IPS-15b (cell line): Measurements from ENCODE around the gene VAC14.
"Not testable (repeated sequence)": the region's sequence is repeated elsewhere in the genome, so short reads cannot be mapped to it uniquely, and the experiment has no call there.

Experiments used
- H3K27me3 ChIP-seq: one replicate; pipeline ENCODE4 v1.6.1; 2013; ENCODE audit warnings: low read length; ENCODE audit not compliant: control insufficient read depth, insufficient read depth
- H3K36me3 ChIP-seq: one replicate; pipeline ENCODE4 v1.6.1; 2013; ENCODE audit warnings: low read length; ENCODE audit not compliant: control insufficient read depth, insufficient read depth
- H3K4me1 ChIP-seq: one replicate; pipeline ENCODE4 v1.6.1; 2013; ENCODE audit warnings: mild to moderate bottlenecking, low read length; ENCODE audit not compliant: control insufficient read depth, insufficient read depth
- H3K4me3 ChIP-seq: one replicate; pipeline ENCODE4 v1.5.1; 2013; ENCODE audit warnings: low read depth, low read length
- H3K9ac ChIP-seq: one replicate; pipeline ENCODE4 v1.6.1; 2013; ENCODE audit warnings: low read depth, mild to moderate bottlenecking, low read length
- H3K9me3 ChIP-seq: one replicate; pipeline ENCODE4 v1.6.1; 2013; ENCODE audit warnings: mild to moderate bottlenecking, low read length; ENCODE audit not compliant: control insufficient read depth, insufficient read depth

VAC14 gene

GRCh38 chr16:70677499-70678120, 123.3 kb downstream of the VAC14 start:
- H3K4me3 ChIP-seq = no peak overlapping the region
- H3K9ac ChIP-seq = no peak overlapping the region
- no peaks in the 10 kb centered on the region for H3K4me1 ChIP-seq
- H3K36me3 ChIP-seq = peaks cover 16% of the 10 kb centered on the region
- no peaks in the 10 kb centered on the region for H3K9me3 ChIP-seq
- H3K27me3 ChIP-seq = no peaks in the 10 kb centered on the region

GRCh38 chr16:70676675-70677498, 124.1 kb downstream of the VAC14 start:
- Histone ChIP-seq H3K36me3 (peaks cover 16% of the 10 kb centered on the region), H3K4me3 (no peak overlapping the region), H3K9ac (no peak overlapping the region), H3K4me1 (no peaks in the 10 kb centered on the region), H3K9me3 (no peaks in the 10 kb centered on the region), H3K27me3 (no peaks in the 10 kb centered on the region)

GRCh38 chr16:70675851-70676513, 125.0 kb downstream of the VAC14 start:
- H3K36me3 ChIP-seq = peaks cover 16% of the 10 kb centered on the region
- no peaks in the 10 kb centered on the region for H3K4me1 ChIP-seq
- no peak overlapping the region for H3K9ac ChIP-seq
- no peaks in the 10 kb centered on the region for H3K27me3 ChIP-seq
- H3K9me3 ChIP-seq = no peaks in the 10 kb centered on the region
- no peak overlapping the region for H3K4me3 ChIP-seq

GRCh38 chr16:70674221-70675014, 126.5 kb downstream of the VAC14 start:
- Histone ChIP-seq H3K27me3 (no peaks in the 10 kb centered on the region), H3K4me1 (no peaks in the 10 kb centered on the region), H3K4me3 (no peak overlapping the region), H3K36me3 (peaks cover 16% of the 10 kb centered on the region), H3K9me3 (no peaks in the 10 kb centered on the region), H3K9ac (no peak overlapping the region)

- H3K36me3 ChIP-seq, H3K9ac ChIP-seq, H3K27me3 ChIP-seq, H3K9me3 ChIP-seq, H3K4me1 ChIP-seq, H3K4me3 ChIP-seq: not testable (repeated sequence)
Measured at GRCh38 chr16:70670938-70671337, 130.0 kb downstream of the VAC14 start.

GRCh38 chr16:70670175-70670574, 130.8 kb downstream of the VAC14 start:
- Histone ChIP-seq H3K4me3 (no peak overlapping the region), H3K27me3 (no peaks in the 10 kb centered on the region), H3K36me3 (no peaks in the 10 kb centered on the region), H3K9ac (no peak overlapping the region), H3K4me1 (no peaks in the 10 kb centered on the region), H3K9me3 (no peaks in the 10 kb centered on the region)

GRCh38 chr16:70665806-70666735, 134.9 kb downstream of the VAC14 start:
- Histone ChIP-seq H3K4me3 (no peak overlapping the region), H3K4me1 (no peaks in the 10 kb centered on the region), H3K9me3 (no peaks in the 10 kb centered on the region), H3K36me3 (peaks cover 18% of the 10 kb centered on the region), H3K9ac (no peak overlapping the region), H3K27me3 (no peaks in the 10 kb centered on the region)

GRCh38 chr16:70665113-70665694, 135.8 kb downstream of the VAC14 start:
- no peak overlapping the region for H3K9ac ChIP-seq
- no peaks in the 10 kb centered on the region for H3K4me1 ChIP-seq
- H3K27me3 ChIP-seq = no peaks in the 10 kb centered on the region
- H3K4me3 ChIP-seq = no peak overlapping the region
- H3K9me3 ChIP-seq = no peaks in the 10 kb centered on the region
- H3K36me3 ChIP-seq = peaks cover 18% of the 10 kb centered on the region

GRCh38 chr16:70664325-70665112, 136.4 kb downstream of the VAC14 start:
- Histone ChIP-seq H3K27me3 (no peaks in the 10 kb centered on the region), H3K9ac (no peak overlapping the region), H3K9me3 (no peaks in the 10 kb centered on the region), H3K4me1 (no peaks in the 10 kb centered on the region), H3K36me3 (peaks cover 18% of the 10 kb centered on the region), H3K4me3 (no peak overlapping the region)
